Ishikawa (cell line): ENCODE measurements around the gene PRSS3.

Experiments
- CEBPB ChIP-seq: IDR thresholded peaks from 2 replicates; pipeline ENCODE4 v1.6.1; 2012
- CREB1 ChIP-seq: IDR thresholded peaks from 2 replicates; pipeline ENCODE4 v1.6.1; 2012; ENCODE audit warnings: low read depth
- EGR1 ChIP-seq: IDR thresholded peaks from 2 replicates; pipeline ENCODE4 v1.6.1; 2012
- EP300 ChIP-seq: IDR thresholded peaks from 2 replicates; pipeline ENCODE4 v1.6.1; 2012; ENCODE audit warnings: borderline replicate concordance
- FOXM1 ChIP-seq: IDR thresholded peaks from 2 replicates; pipeline ENCODE4 v1.6.1; 2012; ENCODE audit warnings: low read depth, borderline replicate concordance
- MAX ChIP-seq: IDR thresholded peaks from 2 replicates; pipeline ENCODE4 v1.6.1; 2012
- NFIC ChIP-seq: IDR thresholded peaks from 2 replicates; pipeline ENCODE4 v1.6.1; 2012
- RAD21 ChIP-seq: IDR thresholded peaks from 2 replicates; pipeline ENCODE4 v1.6.1; 2012; ENCODE audit warnings: low read depth
- REST ChIP-seq: IDR thresholded peaks from 2 replicates; pipeline ENCODE4 v1.6.1; 2012; ENCODE audit warnings: low read depth, mild to moderate bottlenecking
- TAF1 ChIP-seq: IDR thresholded peaks from 2 replicates; pipeline ENCODE4 v1.6.1; 2012; ENCODE audit warnings: low read depth, mild to moderate bottlenecking
- TCF12 ChIP-seq: IDR thresholded peaks from 2 replicates; pipeline ENCODE4 v1.6.1; 2012; ENCODE audit warnings: low read depth
- TEAD4 ChIP-seq: IDR thresholded peaks from 2 replicates; pipeline ENCODE4 v1.6.1; 2012
- USF1 ChIP-seq: IDR thresholded peaks from 2 replicates; pipeline ENCODE4 v1.6.1; 2012
- YY1 ChIP-seq: IDR thresholded peaks from 2 replicates; pipeline ENCODE4 v1.6.1; 2012; ENCODE audit warnings: low read depth
- ZBTB7A ChIP-seq: IDR thresholded peaks from 2 replicates; pipeline ENCODE4 v1.6.1; 2012; ENCODE audit warnings: low read depth

The PRSS3 gene

GRCh38 chr9:33797837-33798236 is 2.5 kb downstream of the PRSS3 start:
- no peak for TF ChIP-seq TEAD4
- TF ChIP-seq REST, result no peak
- no peak for TF ChIP-seq FOXM1
- no peak for TF ChIP-seq CREB1
- no peak for TF ChIP-seq EP300
- TF ChIP-seq TCF12, result no peak
- TF ChIP-seq NFIC, result no peak
- TF ChIP-seq EGR1, result no peak
- no peak for TF ChIP-seq ZBTB7A

GRCh38 chr9:33798545-33798944 is 3.2 kb downstream of the PRSS3 start:
- TF ChIP-seq ZBTB7A (no peak), EGR1 (no peak), CREB1 (no peak), NFIC (no peak), TCF12 (no peak), FOXM1 (no peak), TAF1 (no peak), YY1 (no peak), TEAD4 (no peak)

- TF ChIP-seq ZBTB7A (no peak), USF1 (no peak), EGR1 (no peak), YY1 (no peak)
Measured at GRCh38 chr9:33799928-33800704, 4.8 kb downstream of the PRSS3 start.

GRCh38 chr9:33800886-33801285 is 5.5 kb downstream of the PRSS3 start:
- TF ChIP-seq NFIC (no peak), RAD21 (no peak), TCF12 (no peak), EGR1 (no peak), TAF1 (no peak), FOXM1 (no peak), ZBTB7A (no peak), TEAD4 (no peak), USF1 (no peak), CEBPB (no peak), EP300 (no peak), MAX (no peak), CREB1 (no peak), REST (no peak), YY1 (no peak)

- no peak for TF ChIP-seq FOXM1
- TF ChIP-seq CEBPB, result no peak
- no peak for TF ChIP-seq ZBTB7A
- TF ChIP-seq USF1, result no peak
- no peak for TF ChIP-seq YY1
- TF ChIP-seq MAX, result no peak
- no peak for TF ChIP-seq CREB1
- no peak for TF ChIP-seq NFIC
- no peak for TF ChIP-seq EP300
- no peak for TF ChIP-seq EGR1
- TF ChIP-seq TEAD4, result no peak
- TF ChIP-seq TAF1, result no peak
- no peak for TF ChIP-seq TCF12
- TF ChIP-seq RAD21, result no peak
- TF ChIP-seq REST, result no peak
Measured at GRCh38 chr9:33809506-33809905, 14.1 kb downstream of the PRSS3 start.
